Measurements from ENCODE around the gene FAM50A. TPM values are rescaled to one million over a fixed set of nuclear protein-coding genes. Genes with fewer than 3 reads are reported as not detected.

Gene FAM50A
- total RNA-seq, 1 donor from 2014 or later, result 92.2 TPM

- H3K9me3 Mint-ChIP-seq (ENCODE audit: unreplicated experiment), result no peaks in the 10 kb centered on the region
- no peak overlapping the region for H3K4me3 Mint-ChIP-seq (ENCODE audit: unreplicated experiment)
- H3K4me1 Mint-ChIP-seq (ENCODE audit: unreplicated experiment), result no peaks in the 10 kb centered on the region
- TF ChIP-seq CTCF (IDR thresholded peaks at IDR 0.05), result no peak
- DNase-seq (ENCODE audit: extremely low spot score, unreplicated experiment), result no peak
- peaks cover 4% of the 10 kb centered on the region for H3K36me3 Mint-ChIP-seq (ENCODE audit: unreplicated experiment)
- H3K27me3 Mint-ChIP-seq (ENCODE audit: unreplicated experiment), result no peaks in the 10 kb centered on the region
- no peak overlapping the region for H3K27ac Mint-ChIP-seq (ENCODE audit: unreplicated experiment)
Measured at GRCh38 chrX:154419189-154419588, 24.8 kb upstream of the FAM50A start.

- Mint-ChIP-seq H3K27me3 (ENCODE audit: unreplicated experiment) (no peaks in the 10 kb centered on the region), H3K4me3 (ENCODE audit: unreplicated experiment) (no peak overlapping the region), H3K9me3 (ENCODE audit: unreplicated experiment) (no peaks in the 10 kb centered on the region), H3K27ac (ENCODE audit: unreplicated experiment) (no peak overlapping the region), H3K4me1 (ENCODE audit: unreplicated experiment) (no peaks in the 10 kb centered on the region), H3K36me3 (ENCODE audit: unreplicated experiment) (peaks cover 4% of the 10 kb centered on the region)
- peak; percentile 81 for DNase-seq (ENCODE audit: extremely low spot score, unreplicated experiment)
- TF ChIP-seq CTCF (IDR thresholded peaks at IDR 0.05), result no peak
Measured at GRCh38 chrX:154419688-154420401, 24.1 kb upstream of the FAM50A start.

- Mint-ChIP-seq H3K27ac (ENCODE audit: unreplicated experiment) (no peak overlapping the region), H3K9me3 (ENCODE audit: unreplicated experiment) (no peaks in the 10 kb centered on the region), H3K4me3 (ENCODE audit: unreplicated experiment) (no peak overlapping the region), H3K36me3 (ENCODE audit: unreplicated experiment) (peaks cover 4% of the 10 kb centered on the region), H3K4me1 (ENCODE audit: unreplicated experiment) (no peaks in the 10 kb centered on the region), H3K27me3 (ENCODE audit: unreplicated experiment) (no peaks in the 10 kb centered on the region)
- peak; percentile 83 for DNase-seq (ENCODE audit: extremely low spot score, unreplicated experiment)
- TF ChIP-seq CTCF (IDR thresholded peaks at IDR 0.05), result no peak
Measured at GRCh38 chrX:154420402-154420756, 23.6 kb upstream of the FAM50A start.

- H3K27me3 Mint-ChIP-seq (ENCODE audit: unreplicated experiment), result no peaks in the 10 kb centered on the region
- H3K27ac Mint-ChIP-seq (ENCODE audit: unreplicated experiment), result no peak overlapping the region
- H3K36me3 Mint-ChIP-seq (ENCODE audit: unreplicated experiment), result no peaks in the 10 kb centered on the region
Measured at GRCh38 chrX:154426916-154427770, 16.8 kb upstream of the FAM50A start.

More at GRCh38 chrX:154426916-154427770, 16.8 kb upstream of the FAM50A start:
- Mint-ChIP-seq H3K4me1 (ENCODE audit: unreplicated experiment) (peaks cover 20% of the 10 kb centered on the region), H3K9me3 (ENCODE audit: unreplicated experiment) (peaks cover 4% of the 10 kb centered on the region), H3K4me3 (ENCODE audit: unreplicated experiment) (peak overlapping the region; percentile 75)
- no peak for TF ChIP-seq CTCF (IDR thresholded peaks at IDR 0.05)
- no peak for DNase-seq (ENCODE audit: extremely low spot score, unreplicated experiment)

Measured in osteocyte (in vitro differentiated cells).